CD4-positive, alpha-beta T cell (primary cell): Measurements from ENCODE around the gene RALGPS1. TPM values are rescaled to one million over a fixed set of nuclear protein-coding genes. Genes with fewer than 3 reads are reported as not detected.

Experiments
- ATAC-seq: fragments of 200-7000 bp; cut with Tn5 transposase; one replicate; pipeline ENCODE4 v1.10.0; 2022; ENCODE audit warnings: mild to moderate bottlenecking; ENCODE audit not compliant: poor library complexity
- CTCF ChIA-PET: fragments of 350-600 bp; sonication (Branson Sonifier 250); formaldehyde crosslinking; loops from one replicate; lab custom pipeline; 2021; ENCODE audit warnings: antibody characterized with exemption, inconsistent platforms; lab: Charles Lee
- POLR2A ChIA-PET: fragments of 350-600 bp; sonication (Branson Sonifier 250); formaldehyde crosslinking; loops from one replicate; lab custom pipeline; 2021; ENCODE audit warnings: antibody characterized with exemption, inconsistent platforms; lab: Charles Lee
- DNase-seq, 14 experiments: peaks; one replicate each; pipeline ENCODE4 v3.0.0-alpha.2; 2013 to 2020; ENCODE audit warnings: mixed read lengths in 2 of 14
- H3K27ac ChIP-seq, 2 donors: one replicate each; pipeline versions ENCODE4 v1.5.1 to v1.7.0; 2013; ENCODE audit warnings: low read length in 2 of 2, low read depth in 1 of 2, mild to moderate bottlenecking in 1 of 2
- H3K27me3 ChIP-seq, 2 experiments: 1 replicate in 1 of 2; 2 replicates in 1 of 2; pipeline versions ENCODE4 v1.6.1 to v1.7.0; 2013; ENCODE audit warnings: low read length in 2 of 2, control low read depth in 1 of 2, mild to moderate bottlenecking in 1 of 2, moderate library complexity in 1 of 2; ENCODE audit not compliant: insufficient read depth in 2 of 2, control insufficient read depth in 1 of 2
- H3K36me3 ChIP-seq: one replicate; pipeline ENCODE4 v1.6.1; 2013; ENCODE audit warnings: low read length, control low read depth; ENCODE audit not compliant: insufficient read depth
- H3K4me1 ChIP-seq: one replicate; pipeline ENCODE4 v1.6.1; 2013; ENCODE audit warnings: low read length, control low read depth; ENCODE audit not compliant: insufficient read depth
- H3K4me3 ChIP-seq: one replicate; pipeline ENCODE4 v1.5.1; 2013; ENCODE audit warnings: mild to moderate bottlenecking, low read length, moderate library complexity
- H3K9me3 ChIP-seq, 2 experiments: 1 replicate in 1 of 2; 2 replicates in 1 of 2; pipeline versions ENCODE4 v1.6.1 to v1.7.0; 2013; ENCODE audit warnings: low read length in 2 of 2, mild to moderate bottlenecking in 2 of 2, control low read depth in 1 of 2, moderate library complexity in 1 of 2; ENCODE audit not compliant: control insufficient read depth in 1 of 2, insufficient read depth in 1 of 2
- H3K27ac Mint-ChIP-seq: one replicate; pipeline ENCODE4 v1.8.0; 2020; ENCODE audit warnings: mixed read lengths
- H3K27me3 Mint-ChIP-seq: one replicate; pipeline ENCODE4 v1.8.0; 2021; ENCODE audit warnings: mixed read lengths
- H3K36me3 Mint-ChIP-seq: one replicate; pipeline ENCODE4 v1.8.0; 2021; ENCODE audit warnings: low read depth, mixed read lengths
- H3K4me1 Mint-ChIP-seq: one replicate; pipeline ENCODE4 v1.8.0; 2021; ENCODE audit warnings: low read depth, mixed read lengths
- H3K4me3 Mint-ChIP-seq: one replicate; pipeline ENCODE4 v1.8.0; 2020; ENCODE audit warnings: mild to moderate bottlenecking, mixed read lengths
- H3K9me3 Mint-ChIP-seq: one replicate; pipeline ENCODE4 v1.8.0; 2020; ENCODE audit warnings: mixed read lengths
- CTCF ChIP-seq: fragments of 200-600 bp; IDR thresholded peaks from one replicate; pipeline ENCODE4 v1.8.0; 2022; ENCODE audit warnings: antibody characterized with exemption, mild to moderate bottlenecking
- intact Hi-C, 2 experiments: fragments of 100-400 bp; cut with DNase I in 1 of 2; cut with micrococcal nuclease in 1 of 2; formaldehyde crosslinking; loops; one replicate each; pipeline versions ENCODE4 v1.15.1 to v1.9.0; 2023 to 2025; cut with DNase I, micrococcal nuclease
- total RNA-seq, 174 experiments: library from RNA in 2 of 174; stranded (reverse) in 2 of 174; gene quantifications; one replicate each; pipeline ENCODE4 v1.2.3 and lab custom pipeline; 2021 to 2026

Gene RALGPS1
- total RNA-seq, 2 experiments from 2014 or later: 5.8 to 6.3 TPM

GRCh38 chr9:127087836-127088235, 173.3 kb downstream of the RALGPS1 start:
- Mint-ChIP-seq H3K9me3 (no peaks in the 10 kb centered on the region), H3K27ac (no peak overlapping the region), H3K36me3 (no peaks in the 10 kb centered on the region), H3K27me3 (peaks cover 21% of the 10 kb centered on the region), H3K4me1 (peaks cover 7% of the 10 kb centered on the region), H3K4me3 (no peak overlapping the region)
- intact Hi-C loops: no loop called here
- H3K9me3 ChIP-seq: no peaks in the 10 kb centered on the region
- ATAC-seq: no peak
- H3K27me3 ChIP-seq: no peaks in the 10 kb centered on the region
- peaks cover 6% of the 10 kb centered on the region for H3K4me1 ChIP-seq
- H3K36me3 ChIP-seq: no peaks in the 10 kb centered on the region
- no peak overlapping the region for H3K27ac ChIP-seq
- ChIA-PET POLR2A (no interaction called here), CTCF (no interaction called here)
- DNase-seq: no peak
- H3K4me3 ChIP-seq: no peak overlapping the region
- no peak for TF ChIP-seq CTCF

GRCh38 chr9:127088724-127089615, 174.4 kb downstream of the RALGPS1 start:
- Histone ChIP-seq H3K4me1 (peaks cover 6% of the 10 kb centered on the region), H3K9me3 (no peaks in the 10 kb centered on the region), H3K27ac (no peak overlapping the region), H3K27me3 (no peaks in the 10 kb centered on the region), H3K36me3 (no peaks in the 10 kb centered on the region), H3K4me3 (no peak overlapping the region)
- H3K36me3 Mint-ChIP-seq: no peaks in the 10 kb centered on the region
- peaks cover 7% of the 10 kb centered on the region for H3K4me1 Mint-ChIP-seq
- POLR2A ChIA-PET: no interaction called here
- peaks cover 21% of the 10 kb centered on the region for H3K27me3 Mint-ChIP-seq
- H3K4me3 Mint-ChIP-seq: no peak overlapping the region
- H3K9me3 Mint-ChIP-seq: no peaks in the 10 kb centered on the region
- intact Hi-C loops: no loop called here
- ATAC-seq: no peak
- TF ChIP-seq CTCF: no peak
- DNase-seq: no peak
- H3K27ac Mint-ChIP-seq: no peak overlapping the region
- CTCF ChIA-PET: no interaction called here

- Histone ChIP-seq H3K4me1 (peaks cover under 1% of the 10 kb centered on the region), H3K36me3 (no peaks in the 10 kb centered on the region), H3K27me3 (no peaks in the 10 kb centered on the region), H3K4me3 (no peak overlapping the region), H3K27ac (no peak overlapping the region), H3K9me3 (no peaks in the 10 kb centered on the region)
- CTCF ChIA-PET: no interaction called here
- no peak for DNase-seq
- no peaks in the 10 kb centered on the region for H3K36me3 Mint-ChIP-seq
- no peak overlapping the region for H3K4me3 Mint-ChIP-seq
- H3K27ac Mint-ChIP-seq: no peak overlapping the region
- H3K27me3 Mint-ChIP-seq: peaks cover 17% of the 10 kb centered on the region
- peaks cover 3% of the 10 kb centered on the region for H3K4me1 Mint-ChIP-seq
- POLR2A ChIA-PET: no interaction called here
- no peak for TF ChIP-seq CTCF
- intact Hi-C loops: no loop called here
- no peak for ATAC-seq
- H3K9me3 Mint-ChIP-seq: no peaks in the 10 kb centered on the region
Observed at GRCh38 chr9:127089631-127090081, 175.1 kb downstream of the RALGPS1 start.
